GM21619 (cell line): ENCODE results near the gene PTPRD.

Source experiments
- ATAC-seq: cut with Tn5 transposase; IDR thresholded peaks from one replicate; pipeline ENCODE4 v1.9.1; 2021; ENCODE audit not compliant: unreplicated experiment

The PTPRD gene

GRCh38 chr9:8492679-8493078 lies 2120.1 kb downstream of the PTPRD start:
- ATAC-seq = no peak

GRCh38 chr9:8492024-8492423 lies 2120.8 kb downstream of the PTPRD start:
- no peak for ATAC-seq

GRCh38 chr9:8491563-8491962 lies 2121.2 kb downstream of the PTPRD start:
- no peak for ATAC-seq

GRCh38 chr9:8489835-8490234 lies 2123.0 kb downstream of the PTPRD start:
- no peak for ATAC-seq

GRCh38 chr9:8486095-8486494 lies 2126.7 kb downstream of the PTPRD start:
- no peak for ATAC-seq

GRCh38 chr9:8484597-8485191 lies 2128.1 kb downstream of the PTPRD start:
- no peak for ATAC-seq

- ATAC-seq = no peak
Measured at GRCh38 chr9:8477450-8477849, 2135.4 kb downstream of the PTPRD start.

GRCh38 chr9:8474937-8475336 lies 2137.9 kb downstream of the PTPRD start:
- no peak for ATAC-seq

GRCh38 chr9:8473244-8474020 lies 2139.4 kb downstream of the PTPRD start:
- no peak for ATAC-seq

- no peak for ATAC-seq
Measured at GRCh38 chr9:8468045-8468637, 2144.7 kb downstream of the PTPRD start.

- ATAC-seq = no peak
Measured at GRCh38 chr9:8457816-8458215, 2155.0 kb downstream of the PTPRD start.

GRCh38 chr9:8457055-8457454 lies 2155.7 kb downstream of the PTPRD start:
- ATAC-seq = no peak

- ATAC-seq = no peak
Measured at GRCh38 chr9:8456344-8456743, 2156.5 kb downstream of the PTPRD start.

GRCh38 chr9:8450810-8451545 lies 2161.8 kb downstream of the PTPRD start:
- no peak for ATAC-seq

GRCh38 chr9:8448226-8448625 lies 2164.6 kb downstream of the PTPRD start:
- ATAC-seq = no peak

- no peak for ATAC-seq
Measured at GRCh38 chr9:8447601-8448000, 2165.2 kb downstream of the PTPRD start.

GRCh38 chr9:8437876-8438275 lies 2174.9 kb downstream of the PTPRD start:
- ATAC-seq = no peak

- ATAC-seq = no peak
Measured at GRCh38 chr9:8437259-8437658, 2175.5 kb downstream of the PTPRD start.

- no peak for ATAC-seq
Measured at GRCh38 chr9:8436786-8437185, 2176.0 kb downstream of the PTPRD start.

GRCh38 chr9:8434621-8435020 lies 2178.2 kb downstream of the PTPRD start:
- ATAC-seq = no peak

GRCh38 chr9:8432224-8432623 lies 2180.6 kb downstream of the PTPRD start:
- no peak for ATAC-seq

- ATAC-seq = no peak
Measured at GRCh38 chr9:8431505-8431904, 2181.3 kb downstream of the PTPRD start.
